ENCODE data around the gene MOB2. TPM values are rescaled to one million over a fixed set of nuclear protein-coding genes. Genes with fewer than 3 reads are reported as not detected.

The MOB2 gene
- total and polyA plus RNA-seq, 4 donors = 8.3 to 18.5 (median 14.8) TPM

DNA sequence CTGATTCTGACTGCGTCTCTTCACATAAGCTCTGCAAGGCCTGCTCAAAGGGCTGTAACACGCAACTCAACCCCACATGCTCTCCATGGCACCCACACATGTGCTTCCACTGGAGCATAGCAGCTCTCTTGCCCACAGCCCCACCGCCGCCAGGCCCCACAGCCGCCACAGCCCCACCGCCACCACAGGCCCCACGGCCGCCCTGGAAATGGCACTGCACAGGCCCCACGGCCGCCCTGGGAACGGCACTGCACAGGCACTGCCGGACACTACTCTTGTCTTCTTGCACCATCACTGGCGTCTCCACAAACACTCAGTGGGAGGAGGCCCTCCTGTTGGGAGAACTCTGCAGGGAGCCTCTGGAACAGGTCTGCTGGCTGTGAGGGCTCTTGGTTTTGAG, 8.6 kb downstream of the MOB2 start:
- no peak for DNase-seq (ENCODE audit: low spot score)
- 99% methylated on average over 13 of the region's 13 CpGs for WGBS
- Histone ChIP-seq H3K4me3 (ENCODE audit: low read depth in 1 of 3, low read length in 3 of 3) (no peak overlapping the region), H3K27me3 (ENCODE audit: control insufficient read depth in 4 of 4, insufficient read depth in 4 of 4, low read length in 3 of 4) (no peaks in the 10 kb centered on the region), H3K36me3 (ENCODE audit: control insufficient read depth in 4 of 4, insufficient read depth in 3 of 4, low read depth in 1 of 4, low read length in 3 of 4) (peaks cover 10 to 53% (median 19%) of the 10 kb centered on the region in 4 donors), H3K27ac (ENCODE audit: low read depth in 1 of 2, low read length in 2 of 2) (no peak overlapping the region), H3K4me1 (ENCODE audit: control insufficient read depth in 4 of 4, insufficient read depth in 4 of 4, low read length in 3 of 4) (peaks cover 0 to 2% (median 0%) of the 10 kb centered on the region in 4 donors), H3K9ac (ENCODE audit: low read depth in 1 of 2, low read length in 2 of 2) (no peak overlapping the region), H3K9me3 (ENCODE audit: control insufficient read depth in 4 of 4, low read length in 3 of 4) (no peaks in the 10 kb centered on the region)
- TF ChIP-seq FOXA2 (IDR thresholded peaks at IDR 0.05) (no peak), EGR1 (IDR thresholded peaks at IDR 0.05; ENCODE audit: low read depth in 2 of 2) (no peak), RAD21 (IDR thresholded peaks at IDR 0.05) (no peak), TAF1 (conservative IDR thresholded peaks at IDR 0.05) (no peak), FOXA1 (IDR thresholded peaks at IDR 0.05) (no peak), HNF4A (conservative IDR thresholded peaks at IDR 0.05) (no peak), SP1 (IDR thresholded peaks at IDR 0.05) (no peak), HNF4G (IDR thresholded peaks at IDR 0.05) (no peak), YY1 (IDR thresholded peaks at IDR 0.05) (no peak), JUND (IDR thresholded peaks at IDR 0.05) (no peak)
- TF ChIP-seq, protein P1, sequence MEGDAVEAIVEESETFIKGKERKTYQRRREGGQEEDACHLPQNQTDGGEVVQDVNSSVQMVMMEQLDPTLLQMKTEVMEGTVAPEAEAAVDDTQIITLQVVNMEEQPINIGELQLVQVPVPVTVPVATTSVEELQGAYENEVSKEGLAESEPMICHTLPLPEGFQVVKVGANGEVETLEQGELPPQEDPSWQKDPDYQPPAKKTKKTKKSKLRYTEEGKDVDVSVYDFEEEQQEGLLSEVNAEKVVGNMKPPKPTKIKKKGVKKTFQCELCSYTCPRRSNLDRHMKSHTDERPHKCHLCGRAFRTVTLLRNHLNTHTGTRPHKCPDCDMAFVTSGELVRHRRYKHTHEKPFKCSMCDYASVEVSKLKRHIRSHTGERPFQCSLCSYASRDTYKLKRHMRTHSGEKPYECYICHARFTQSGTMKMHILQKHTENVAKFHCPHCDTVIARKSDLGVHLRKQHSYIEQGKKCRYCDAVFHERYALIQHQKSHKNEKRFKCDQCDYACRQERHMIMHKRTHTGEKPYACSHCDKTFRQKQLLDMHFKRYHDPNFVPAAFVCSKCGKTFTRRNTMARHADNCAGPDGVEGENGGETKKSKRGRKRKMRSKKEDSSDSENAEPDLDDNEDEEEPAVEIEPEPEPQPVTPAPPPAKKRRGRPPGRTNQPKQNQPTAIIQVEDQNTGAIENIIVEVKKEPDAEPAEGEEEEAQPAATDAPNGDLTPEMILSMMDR (IDR thresholded peaks at IDR 0.05; ENCODE audit: low read depth, low read length, missing input control) = no peak
- TF ChIP-seq, protein P2, sequence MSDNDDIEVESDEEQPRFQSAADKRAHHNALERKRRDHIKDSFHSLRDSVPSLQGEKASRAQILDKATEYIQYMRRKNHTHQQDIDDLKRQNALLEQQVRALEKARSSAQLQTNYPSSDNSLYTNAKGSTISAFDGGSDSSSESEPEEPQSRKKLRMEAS (IDR thresholded peaks at IDR 0.05) = no peak
- TF ChIP-seq, protein P3, sequence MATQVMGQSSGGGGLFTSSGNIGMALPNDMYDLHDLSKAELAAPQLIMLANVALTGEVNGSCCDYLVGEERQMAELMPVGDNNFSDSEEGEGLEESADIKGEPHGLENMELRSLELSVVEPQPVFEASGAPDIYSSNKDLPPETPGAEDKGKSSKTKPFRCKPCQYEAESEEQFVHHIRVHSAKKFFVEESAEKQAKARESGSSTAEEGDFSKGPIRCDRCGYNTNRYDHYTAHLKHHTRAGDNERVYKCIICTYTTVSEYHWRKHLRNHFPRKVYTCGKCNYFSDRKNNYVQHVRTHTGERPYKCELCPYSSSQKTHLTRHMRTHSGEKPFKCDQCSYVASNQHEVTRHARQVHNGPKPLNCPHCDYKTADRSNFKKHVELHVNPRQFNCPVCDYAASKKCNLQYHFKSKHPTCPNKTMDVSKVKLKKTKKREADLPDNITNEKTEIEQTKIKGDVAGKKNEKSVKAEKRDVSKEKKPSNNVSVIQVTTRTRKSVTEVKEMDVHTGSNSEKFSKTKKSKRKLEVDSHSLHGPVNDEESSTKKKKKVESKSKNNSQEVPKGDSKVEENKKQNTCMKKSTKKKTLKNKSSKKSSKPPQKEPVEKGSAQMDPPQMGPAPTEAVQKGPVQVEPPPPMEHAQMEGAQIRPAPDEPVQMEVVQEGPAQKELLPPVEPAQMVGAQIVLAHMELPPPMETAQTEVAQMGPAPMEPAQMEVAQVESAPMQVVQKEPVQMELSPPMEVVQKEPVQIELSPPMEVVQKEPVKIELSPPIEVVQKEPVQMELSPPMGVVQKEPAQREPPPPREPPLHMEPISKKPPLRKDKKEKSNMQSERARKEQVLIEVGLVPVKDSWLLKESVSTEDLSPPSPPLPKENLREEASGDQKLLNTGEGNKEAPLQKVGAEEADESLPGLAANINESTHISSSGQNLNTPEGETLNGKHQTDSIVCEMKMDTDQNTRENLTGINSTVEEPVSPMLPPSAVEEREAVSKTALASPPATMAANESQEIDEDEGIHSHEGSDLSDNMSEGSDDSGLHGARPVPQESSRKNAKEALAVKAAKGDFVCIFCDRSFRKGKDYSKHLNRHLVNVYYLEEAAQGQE (IDR thresholded peaks at IDR 0.05) = no peak
- TF ChIP-seq, protein P4, sequence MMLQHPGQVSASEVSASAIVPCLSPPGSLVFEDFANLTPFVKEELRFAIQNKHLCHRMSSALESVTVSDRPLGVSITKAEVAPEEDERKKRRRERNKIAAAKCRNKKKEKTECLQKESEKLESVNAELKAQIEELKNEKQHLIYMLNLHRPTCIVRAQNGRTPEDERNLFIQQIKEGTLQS (IDR thresholded peaks at IDR 0.05) = no peak
- TF ChIP-seq, protein P5, sequence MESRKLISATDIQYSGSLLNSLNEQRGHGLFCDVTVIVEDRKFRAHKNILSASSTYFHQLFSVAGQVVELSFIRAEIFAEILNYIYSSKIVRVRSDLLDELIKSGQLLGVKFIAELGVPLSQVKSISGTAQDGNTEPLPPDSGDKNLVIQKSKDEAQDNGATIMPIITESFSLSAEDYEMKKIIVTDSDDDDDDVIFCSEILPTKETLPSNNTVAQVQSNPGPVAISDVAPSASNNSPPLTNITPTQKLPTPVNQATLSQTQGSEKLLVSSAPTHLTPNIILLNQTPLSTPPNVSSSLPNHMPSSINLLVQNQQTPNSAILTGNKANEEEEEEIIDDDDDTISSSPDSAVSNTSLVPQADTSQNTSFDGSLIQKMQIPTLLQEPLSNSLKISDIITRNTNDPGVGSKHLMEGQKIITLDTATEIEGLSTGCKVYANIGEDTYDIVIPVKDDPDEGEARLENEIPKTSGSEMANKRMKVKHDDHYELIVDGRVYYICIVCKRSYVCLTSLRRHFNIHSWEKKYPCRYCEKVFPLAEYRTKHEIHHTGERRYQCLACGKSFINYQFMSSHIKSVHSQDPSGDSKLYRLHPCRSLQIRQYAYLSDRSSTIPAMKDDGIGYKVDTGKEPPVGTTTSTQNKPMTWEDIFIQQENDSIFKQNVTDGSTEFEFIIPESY (IDR thresholded peaks at IDR 0.05) = no peak

All from liver (tissue), 9 donors.